Stimulated activated effector memory CD8-positive, alpha-beta T cell treated with anti-CD3 and anti-CD28 coated beads, Interleukin-12 subunit alpha, Interleukin-12 subunit beta, amount 100 ng/mL, for 72 hours (primary cell): ENCODE results near the gene PPP1R3E.
A peak's percentile ranks its signal among the peaks of the same experiment; 100 is the strongest.
"Not testable (repeated sequence)": the region's sequence is repeated elsewhere in the genome, so short reads cannot be mapped to it uniquely, and the experiment has no call there.

Source experiments
- ATAC-seq: fragments of 150-1000 bp; cut with Tn5 transposase; 2 replicates; pipeline ENCODE4 v1.10.0; 2021
- DNase-seq, 2 donors: peaks; one replicate each; pipeline ENCODE4 v3.0.0; 2021 to 2022; ENCODE audit warnings: low spot score in 2 of 2
- H3K27ac Mint-ChIP-seq: one replicate; pipeline ENCODE4 v1.8.0; 2022; ENCODE audit warnings: mild to moderate bottlenecking, mixed read lengths
- H3K36me3 Mint-ChIP-seq: one replicate; pipeline ENCODE4 v1.8.0; 2022; ENCODE audit warnings: mild to moderate bottlenecking, mixed read lengths
- H3K4me1 Mint-ChIP-seq: one replicate; pipeline ENCODE4 v1.8.0; 2022; ENCODE audit warnings: mixed read lengths
- H3K4me3 Mint-ChIP-seq: one replicate; pipeline ENCODE4 v1.8.0; 2022; ENCODE audit warnings: mild to moderate bottlenecking, mixed read lengths
- H3K9me3 Mint-ChIP-seq: one replicate; pipeline ENCODE4 v1.8.0; 2022; ENCODE audit warnings: mixed read lengths

Gene PPP1R3E

DNA sequence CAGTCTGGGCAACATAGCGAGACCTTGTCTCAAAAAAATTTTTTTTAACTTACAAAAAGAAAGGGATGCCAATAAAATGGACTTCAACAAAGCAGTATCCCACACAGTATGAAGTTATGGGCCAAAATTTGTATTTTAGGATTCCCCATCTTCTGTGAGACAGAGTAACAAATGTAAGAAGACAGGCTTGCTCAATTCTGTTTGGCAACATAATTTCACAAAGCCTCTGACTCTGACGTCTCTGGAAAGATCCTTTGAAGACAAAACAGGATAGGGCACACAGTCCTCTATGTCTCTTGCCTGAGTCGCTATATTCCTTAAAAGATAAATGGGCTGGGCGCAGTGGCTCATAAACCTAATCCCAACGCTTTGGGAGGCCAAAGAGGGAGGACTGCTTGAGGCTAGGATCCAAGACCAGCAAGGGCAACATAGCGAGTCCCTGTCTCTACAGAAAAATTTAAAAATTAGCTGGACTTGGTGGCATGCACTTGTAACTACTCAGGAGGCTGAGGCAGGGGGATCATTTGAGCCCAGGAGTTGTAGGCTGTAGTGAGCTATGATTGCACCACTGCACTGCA, 15.7 kb downstream of the PPP1R3E start:
- ATAC-seq = no peak
- DNase-seq = no peak
- Mint-ChIP-seq H3K4me1 (peaks cover 29% of the 10 kb centered on the region), H3K27ac (peak overlapping the region; percentile 92), H3K9me3 (no peaks in the 10 kb centered on the region), H3K4me3 (peak overlapping the region; percentile 89), H3K36me3 (peaks cover 22% of the 10 kb centered on the region)

- H3K4me1 Mint-ChIP-seq = peaks cover 29% of the 10 kb centered on the region
- peaks cover 22% of the 10 kb centered on the region for H3K36me3 Mint-ChIP-seq
These were observed 16.4 kb downstream of the PPP1R3E start, which contains the start of gene HOMEZ for GRCh38 chr14:23286020-23286901. HOMEZ (minus strand) TSS chr14:23286132; CDS start chr14:23285952, 180 bp downstream.

DNA sequence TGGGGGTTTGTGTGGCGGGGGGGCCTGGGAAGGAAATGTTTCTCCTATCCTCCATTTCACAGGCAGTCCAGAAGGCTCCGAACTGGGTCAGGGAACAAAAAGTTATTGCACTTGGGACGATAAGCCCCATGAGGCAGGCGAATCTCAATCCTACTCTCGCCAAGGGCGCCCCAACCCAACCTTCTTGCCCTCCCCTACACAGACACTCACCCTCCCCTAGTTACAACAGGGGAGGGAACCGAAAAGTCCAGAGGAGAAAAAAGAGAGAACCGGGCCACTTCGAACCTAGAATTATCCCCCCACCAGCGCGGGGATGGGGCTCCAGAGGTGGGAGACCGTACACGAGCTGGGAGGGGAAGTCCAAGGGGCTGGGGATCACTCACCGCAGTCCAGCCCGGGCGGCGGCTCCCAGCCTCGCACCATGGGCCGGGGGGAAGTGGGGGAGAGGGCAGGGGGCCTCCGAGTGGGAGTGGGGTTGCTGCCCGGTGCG, 17.1 kb downstream of the PPP1R3E start:
- H3K36me3 Mint-ChIP-seq = peaks cover 22% of the 10 kb centered on the region
- peaks cover 29% of the 10 kb centered on the region for H3K4me1 Mint-ChIP-seq
- DNase-seq = no peak
- H3K27ac Mint-ChIP-seq = peak overlapping the region; percentile 92
- no peaks in the 10 kb centered on the region for H3K9me3 Mint-ChIP-seq
- H3K4me3 Mint-ChIP-seq = peak overlapping the region; percentile 89
- peak; percentile 55 for ATAC-seq

More at GRCh38 chr14:23286020-23286901, 16.4 kb downstream of the PPP1R3E start, which contains the start of gene HOMEZ:
- Mint-ChIP-seq H3K27ac (peak within 1 kb of the TSS; percentile 92), H3K9me3 (no peaks in the 10 kb centered on the region), H3K4me3 (peak within 1 kb of the TSS; percentile 89)
- DNase-seq = peak; percentile 90 to 98
- peak; percentile 99 for ATAC-seq

DNA sequence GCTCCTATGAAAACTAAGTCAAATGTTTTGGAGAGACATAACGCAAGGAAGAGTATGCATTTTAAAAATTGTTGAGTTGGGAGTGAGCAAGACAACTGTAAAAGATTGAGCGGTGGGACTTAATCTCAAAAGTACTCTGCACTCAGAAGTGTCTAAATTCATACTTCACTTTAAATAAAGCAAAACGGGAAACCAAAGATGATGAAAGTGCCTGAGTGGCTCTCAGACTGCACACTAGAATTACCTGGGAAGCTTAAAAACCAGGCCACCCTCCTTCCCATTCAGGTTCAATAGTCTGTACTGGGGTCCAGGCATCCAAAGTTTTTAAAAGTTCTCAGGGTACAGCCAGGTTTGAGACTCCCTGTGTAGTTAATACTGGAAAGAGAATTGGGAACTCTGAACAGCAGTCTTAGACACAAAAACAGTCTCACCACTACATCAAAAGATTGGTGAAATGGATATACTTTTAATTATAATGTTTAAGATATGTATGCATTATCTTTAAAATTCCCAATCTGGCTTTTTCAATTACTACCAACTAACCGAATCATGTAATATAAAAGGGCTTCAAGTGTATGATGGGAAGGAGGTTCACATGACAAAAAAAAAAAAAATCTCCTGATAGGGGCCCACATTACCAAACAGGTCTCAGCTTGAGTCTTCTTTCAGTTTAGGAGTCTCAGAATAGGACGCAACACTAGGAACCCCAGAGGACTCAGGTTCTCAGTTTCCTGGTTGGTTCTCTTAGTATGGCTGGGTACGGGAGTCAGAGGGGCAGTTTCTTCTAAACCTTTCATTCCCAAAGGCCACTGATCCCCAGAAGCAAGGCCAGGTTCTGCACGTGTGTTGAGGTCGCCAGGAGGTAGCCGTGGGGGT, 17.8 kb downstream of the PPP1R3E start:
- peak overlapping the region; percentile 92 for H3K27ac Mint-ChIP-seq
- no peak for ATAC-seq
- DNase-seq = no peak
- no peaks in the 10 kb centered on the region for H3K9me3 Mint-ChIP-seq
- peaks cover 29% of the 10 kb centered on the region for H3K4me1 Mint-ChIP-seq
- H3K4me3 Mint-ChIP-seq = peak overlapping the region; percentile 89
- peaks cover 22% of the 10 kb centered on the region for H3K36me3 Mint-ChIP-seq

DNA sequence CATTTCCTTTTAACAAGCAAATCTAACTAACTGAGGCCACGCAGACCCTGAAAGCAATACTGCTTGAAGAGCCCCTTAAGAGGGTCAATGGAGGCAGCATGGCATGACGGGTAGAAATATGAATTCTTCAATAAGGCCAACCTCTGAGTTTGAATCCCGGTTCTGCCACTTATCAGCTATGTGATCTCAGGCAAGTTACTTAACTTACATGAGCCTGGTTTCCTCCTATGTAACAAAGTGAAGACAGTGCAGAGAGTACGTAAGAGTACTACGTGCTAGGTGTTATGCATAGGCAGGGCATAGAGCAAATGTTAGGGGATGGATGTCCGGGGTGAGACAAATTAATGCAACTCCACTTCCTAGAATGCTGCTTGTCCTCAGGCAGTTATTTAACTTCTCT, 21.4 kb downstream of the PPP1R3E start:
- DNase-seq (no peak), ATAC-seq (no peak)
- peaks cover 23% of the 10 kb centered on the region for H3K4me1 Mint-ChIP-seq
- H3K4me3 Mint-ChIP-seq = no peak overlapping the region
- no peaks in the 10 kb centered on the region for H3K9me3 Mint-ChIP-seq
- H3K27ac Mint-ChIP-seq = no peak overlapping the region
- H3K36me3 Mint-ChIP-seq = peaks cover 18% of the 10 kb centered on the region

- not testable (repeated sequence) for H3K27ac Mint-ChIP-seq, ATAC-seq, DNase-seq, H3K4me3 Mint-ChIP-seq, H3K9me3 Mint-ChIP-seq, H3K36me3 Mint-ChIP-seq
- peaks cover 15% of the 10 kb centered on the region for H3K4me1 Mint-ChIP-seq
These were observed 24.7 kb downstream of the PPP1R3E start for GRCh38 chr14:23277928-23278327.

DNA sequence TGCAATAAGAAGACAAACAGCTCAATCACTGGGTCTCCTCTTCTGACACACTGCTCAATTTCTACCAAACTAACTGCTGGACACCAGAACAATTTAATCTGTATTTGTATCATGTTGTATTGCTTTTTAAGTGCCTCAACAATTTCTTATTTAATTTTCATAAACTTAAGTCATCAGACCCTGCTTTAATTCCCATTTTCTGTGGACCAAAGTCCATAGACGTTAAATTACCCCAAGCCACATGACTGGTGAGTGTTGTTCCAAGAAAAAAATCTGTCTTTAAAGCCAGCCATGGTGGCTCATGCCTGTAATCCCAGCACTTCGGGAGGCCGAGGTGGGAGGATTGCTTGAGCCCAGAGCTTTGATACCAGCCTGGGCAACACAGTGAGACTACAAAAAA, 25.5 kb downstream of the PPP1R3E start:
- H3K4me3 Mint-ChIP-seq = no peak overlapping the region
- H3K36me3 Mint-ChIP-seq = no peaks in the 10 kb centered on the region
- no peak for DNase-seq
- H3K27ac Mint-ChIP-seq = no peak overlapping the region
- no peak for ATAC-seq
- H3K4me1 Mint-ChIP-seq = peaks cover 11% of the 10 kb centered on the region
- H3K9me3 Mint-ChIP-seq = no peaks in the 10 kb centered on the region

DNA sequence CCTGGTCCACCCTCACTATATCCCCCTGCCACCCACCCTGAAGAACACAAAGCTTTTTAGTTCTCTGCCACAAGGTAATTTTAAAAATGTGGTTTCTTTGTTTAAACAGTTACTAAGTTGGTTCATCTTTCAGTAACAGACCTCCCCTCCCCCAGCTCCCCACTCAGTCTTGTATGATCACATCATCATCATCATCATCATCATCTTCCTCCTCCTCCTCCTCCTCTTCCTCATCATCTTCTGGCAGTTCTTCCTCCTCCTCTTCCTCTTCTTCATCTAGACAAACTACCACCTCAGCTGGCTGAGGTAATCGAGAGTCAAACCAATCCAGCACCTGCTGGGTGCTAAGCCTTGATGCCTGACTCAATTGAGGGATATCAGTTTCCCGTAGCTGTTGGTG, 27.2 kb downstream of the PPP1R3E start:
- Mint-ChIP-seq H3K36me3 (no peaks in the 10 kb centered on the region), H3K4me3 (no peak overlapping the region), H3K9me3 (no peaks in the 10 kb centered on the region), H3K27ac (no peak overlapping the region), H3K4me1 (peaks cover 11% of the 10 kb centered on the region)
- DNase-seq = no peak
- no peak for ATAC-seq

- no peak for ATAC-seq
These were observed 33.5 kb downstream of the PPP1R3E start for GRCh38 chr14:23269193-23269592.

GRCh38 chr14:23260849-23261248, 41.8 kb downstream of the PPP1R3E start:
- ATAC-seq, DNase-seq, H3K9me3 Mint-ChIP-seq: not testable (repeated sequence)

More at GRCh38 chr14:23269193-23269592, 33.5 kb downstream of the PPP1R3E start:
- no peaks in the 10 kb centered on the region for H3K36me3 Mint-ChIP-seq
- H3K4me1 Mint-ChIP-seq = no peaks in the 10 kb centered on the region
- DNase-seq = no peak
- no peaks in the 10 kb centered on the region for H3K9me3 Mint-ChIP-seq
- no peak overlapping the region for H3K4me3 Mint-ChIP-seq
- H3K27ac Mint-ChIP-seq = no peak overlapping the region

DNA sequence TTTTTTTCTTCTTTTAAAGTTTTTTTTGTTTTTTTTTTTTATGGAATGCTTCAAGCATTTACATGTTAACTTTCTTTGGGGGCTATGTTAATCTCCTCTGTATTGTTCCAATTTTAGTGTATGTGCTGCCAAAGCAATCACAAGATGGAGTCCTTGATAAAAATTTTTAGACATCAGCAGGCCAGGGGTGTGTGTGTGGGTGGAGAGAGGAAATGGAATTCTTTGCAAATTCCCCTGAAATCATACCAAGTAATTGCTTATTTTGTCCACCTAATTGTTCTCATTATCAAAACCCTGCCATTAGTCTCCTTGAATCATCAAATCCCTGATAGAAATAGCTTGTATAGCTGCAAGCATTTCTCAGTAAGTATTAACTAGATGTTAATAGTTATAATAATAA, 43.2 kb downstream of the PPP1R3E start:
- H3K9me3 Mint-ChIP-seq = no peaks in the 10 kb centered on the region
- no peak overlapping the region for H3K27ac Mint-ChIP-seq
- no peak overlapping the region for H3K4me3 Mint-ChIP-seq
- no peaks in the 10 kb centered on the region for H3K36me3 Mint-ChIP-seq
- no peak for DNase-seq
- H3K4me1 Mint-ChIP-seq = no peaks in the 10 kb centered on the region
- ATAC-seq = no peak

More at GRCh38 chr14:23260849-23261248, 41.8 kb downstream of the PPP1R3E start:
- H3K4me1 Mint-ChIP-seq, H3K36me3 Mint-ChIP-seq, H3K27ac Mint-ChIP-seq, H3K4me3 Mint-ChIP-seq: not testable (repeated sequence)

- H3K27ac Mint-ChIP-seq = no peak overlapping the region
- no peak overlapping the region for H3K4me3 Mint-ChIP-seq
- no peaks in the 10 kb centered on the region for H3K36me3 Mint-ChIP-seq
- ATAC-seq (no peak), DNase-seq (no peak)
- no peaks in the 10 kb centered on the region for H3K4me1 Mint-ChIP-seq
- H3K9me3 Mint-ChIP-seq = no peaks in the 10 kb centered on the region
These were observed 44.4 kb downstream of the PPP1R3E start for GRCh38 chr14:23258256-23258655.

DNA sequence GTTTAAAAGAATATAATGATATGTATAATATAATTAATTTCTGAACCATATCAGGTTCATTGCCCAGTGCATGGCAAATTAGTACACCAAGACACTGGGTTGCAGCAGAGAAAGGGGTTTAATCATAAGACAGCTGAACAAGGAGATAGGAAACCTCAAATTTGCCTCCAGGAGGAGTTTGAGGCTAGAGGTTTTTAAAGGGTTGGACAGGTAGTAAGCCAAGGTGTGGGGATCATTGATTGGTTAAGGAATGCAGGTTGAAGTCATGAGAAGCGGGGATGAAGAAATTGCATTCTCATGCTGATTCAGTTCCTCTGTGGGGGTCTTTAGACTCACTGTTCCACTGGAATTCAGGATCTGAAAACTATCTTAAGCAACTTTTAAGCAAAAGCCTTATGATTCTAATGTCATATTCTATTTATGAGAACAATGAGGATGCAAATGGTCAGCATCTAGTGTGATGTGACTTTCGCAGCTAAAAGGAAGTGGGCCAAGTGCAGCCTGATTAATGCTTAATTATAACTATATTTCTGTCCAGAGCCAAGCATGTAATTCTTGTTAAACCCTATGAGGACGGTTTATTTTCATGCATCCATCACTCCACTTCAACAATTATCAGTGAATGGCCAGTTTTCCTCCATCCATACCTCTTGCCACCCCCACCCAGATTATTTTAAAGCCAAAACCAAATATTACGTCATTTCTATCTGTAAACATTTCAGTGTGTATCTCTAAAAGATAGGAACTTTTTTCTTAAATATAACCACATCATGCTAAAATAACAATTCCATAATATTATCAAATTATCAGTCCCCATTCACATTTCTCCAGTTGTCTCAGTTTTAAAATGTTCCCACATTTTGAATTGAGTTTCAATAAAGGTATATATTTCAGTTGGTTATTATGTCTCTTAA, 50.0 kb downstream of the PPP1R3E start:
- H3K9me3 Mint-ChIP-seq = no peaks in the 10 kb centered on the region
- H3K36me3 Mint-ChIP-seq = no peaks in the 10 kb centered on the region
- H3K27ac Mint-ChIP-seq = no peak overlapping the region
- H3K4me1 Mint-ChIP-seq = no peaks in the 10 kb centered on the region
- no peak for DNase-seq
- H3K4me3 Mint-ChIP-seq = no peak overlapping the region
- no peak for ATAC-seq

DNA sequence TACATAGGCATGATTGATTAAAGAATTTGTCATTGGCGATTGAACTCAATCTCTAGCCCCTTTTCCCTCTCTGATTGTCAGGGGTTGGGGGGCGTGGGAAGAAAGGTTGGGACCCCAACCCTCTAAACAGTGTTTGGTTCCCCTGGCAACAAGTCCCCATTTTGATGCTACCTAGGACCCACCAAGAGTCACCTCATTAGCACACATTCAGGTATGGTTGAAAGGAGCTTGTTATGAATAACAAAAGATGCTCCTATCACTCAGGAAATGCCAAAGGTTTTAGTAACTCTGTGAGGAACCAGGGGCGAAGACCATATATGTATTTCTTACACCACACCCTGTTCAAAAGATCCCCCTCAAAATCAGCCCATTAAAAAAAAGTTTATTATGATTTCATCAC, 50.7 kb downstream of the PPP1R3E start:
- DNase-seq = no peak
- no peak overlapping the region for H3K4me3 Mint-ChIP-seq
- no peak for ATAC-seq
- H3K9me3 Mint-ChIP-seq = no peaks in the 10 kb centered on the region
- H3K27ac Mint-ChIP-seq = no peak overlapping the region
- H3K36me3 Mint-ChIP-seq = no peaks in the 10 kb centered on the region
- no peaks in the 10 kb centered on the region for H3K4me1 Mint-ChIP-seq
